ENCODE results near the gene GPN3.

The GPN3 gene

DNA sequence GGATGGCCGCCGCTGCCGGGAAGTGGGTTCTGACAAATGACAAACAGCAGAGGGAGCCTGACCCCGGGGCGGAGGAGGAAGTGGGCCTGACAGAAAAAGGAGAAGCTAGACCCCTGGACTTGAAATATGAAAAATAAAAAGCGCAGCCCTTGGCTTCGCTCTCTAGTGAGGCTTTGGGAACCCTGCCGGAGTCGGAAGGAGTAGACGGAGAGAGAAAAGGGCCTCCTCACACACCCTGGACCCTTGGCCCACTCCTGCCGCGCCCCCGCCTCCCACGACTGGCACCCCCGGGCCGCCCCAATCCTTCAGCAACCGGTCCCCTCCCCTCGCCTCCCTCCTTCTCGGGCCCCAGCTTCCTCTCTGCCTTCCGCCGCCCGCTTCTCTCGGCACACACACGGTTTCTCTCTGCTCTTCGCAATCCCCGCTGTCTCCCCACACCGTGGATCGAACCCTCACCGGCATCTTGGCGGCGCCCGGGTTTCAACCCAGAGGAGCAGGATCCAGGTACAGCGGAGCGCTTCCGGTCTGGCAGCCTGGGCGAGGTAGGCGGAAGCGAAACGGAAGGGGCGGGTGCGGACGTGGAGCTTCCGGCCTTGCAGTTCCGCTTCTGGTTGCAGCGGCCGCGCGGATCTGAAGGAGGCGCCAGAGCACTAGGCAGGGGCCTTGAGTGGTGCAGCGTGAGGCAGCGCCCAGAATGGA is 18.1 kb downstream of the GPN3 start, which contains the start of gene ARPC3 (continued):
- TF ChIP-seq, protein P1, sequence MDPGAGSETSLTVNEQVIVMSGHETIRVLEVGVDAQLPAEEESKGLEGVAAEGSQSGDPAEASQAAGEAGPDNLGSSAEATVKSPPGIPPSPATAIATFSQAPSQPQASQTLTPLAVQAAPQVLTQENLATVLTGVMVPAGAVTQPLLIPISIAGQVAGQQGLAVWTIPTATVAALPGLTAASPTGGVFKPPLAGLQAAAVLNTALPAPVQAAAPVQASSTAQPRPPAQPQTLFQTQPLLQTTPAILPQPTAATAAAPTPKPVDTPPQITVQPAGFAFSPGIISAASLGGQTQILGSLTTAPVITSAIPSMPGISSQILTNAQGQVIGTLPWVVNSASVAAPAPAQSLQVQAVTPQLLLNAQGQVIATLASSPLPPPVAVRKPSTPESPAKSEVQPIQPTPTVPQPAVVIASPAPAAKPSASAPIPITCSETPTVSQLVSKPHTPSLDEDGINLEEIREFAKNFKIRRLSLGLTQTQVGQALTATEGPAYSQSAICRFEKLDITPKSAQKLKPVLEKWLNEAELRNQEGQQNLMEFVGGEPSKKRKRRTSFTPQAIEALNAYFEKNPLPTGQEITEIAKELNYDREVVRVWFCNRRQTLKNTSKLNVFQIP (CRISPR knock-in tag; IDR thresholded peaks at IDR 0.05; ENCODE audit: borderline replicate concordance, low read depth): no peak
- TF ChIP-seq ZFP3 (CRISPR knock-in tag; IDR thresholded peaks at IDR 0.05) (no peak), PPARA (CRISPR knock-in tag; IDR thresholded peaks at IDR 0.05; ENCODE audit: borderline replicate concordance) (no peak)
- TF ChIP-seq, protein P2, sequence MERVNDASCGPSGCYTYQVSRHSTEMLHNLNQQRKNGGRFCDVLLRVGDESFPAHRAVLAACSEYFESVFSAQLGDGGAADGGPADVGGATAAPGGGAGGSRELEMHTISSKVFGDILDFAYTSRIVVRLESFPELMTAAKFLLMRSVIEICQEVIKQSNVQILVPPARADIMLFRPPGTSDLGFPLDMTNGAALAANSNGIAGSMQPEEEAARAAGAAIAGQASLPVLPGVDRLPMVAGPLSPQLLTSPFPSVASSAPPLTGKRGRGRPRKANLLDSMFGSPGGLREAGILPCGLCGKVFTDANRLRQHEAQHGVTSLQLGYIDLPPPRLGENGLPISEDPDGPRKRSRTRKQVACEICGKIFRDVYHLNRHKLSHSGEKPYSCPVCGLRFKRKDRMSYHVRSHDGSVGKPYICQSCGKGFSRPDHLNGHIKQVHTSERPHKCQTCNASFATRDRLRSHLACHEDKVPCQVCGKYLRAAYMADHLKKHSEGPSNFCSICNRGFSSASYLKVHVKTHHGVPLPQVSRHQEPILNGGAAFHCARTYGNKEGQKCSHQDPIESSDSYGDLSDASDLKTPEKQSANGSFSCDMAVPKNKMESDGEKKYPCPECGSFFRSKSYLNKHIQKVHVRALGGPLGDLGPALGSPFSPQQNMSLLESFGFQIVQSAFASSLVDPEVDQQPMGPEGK (CRISPR knock-in tag; IDR thresholded peaks at IDR 0.05; ENCODE audit: borderline replicate concordance): no peak

DNA sequence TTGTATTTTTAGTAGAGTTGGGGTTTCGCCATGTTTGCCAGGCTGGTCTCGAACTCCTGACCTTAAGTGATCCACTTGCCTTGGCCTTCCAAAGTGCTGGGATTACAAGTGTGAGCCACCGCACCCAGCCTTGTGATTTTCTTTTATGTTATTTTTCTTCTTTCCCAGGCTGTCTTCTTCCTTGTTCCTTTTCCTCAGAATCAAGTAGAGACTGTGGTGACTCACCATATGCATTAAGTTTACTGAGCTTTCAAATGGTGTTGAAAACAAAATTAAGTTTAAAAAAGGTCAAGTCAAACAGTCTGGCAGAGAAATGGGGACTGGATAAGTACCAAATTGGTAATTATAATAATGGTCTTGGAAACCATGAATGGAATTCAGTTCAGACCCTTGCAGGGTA is 23.6 kb downstream of the GPN3 start:
- no peak for ATAC-seq
- TF ChIP-seq, protein P3, sequence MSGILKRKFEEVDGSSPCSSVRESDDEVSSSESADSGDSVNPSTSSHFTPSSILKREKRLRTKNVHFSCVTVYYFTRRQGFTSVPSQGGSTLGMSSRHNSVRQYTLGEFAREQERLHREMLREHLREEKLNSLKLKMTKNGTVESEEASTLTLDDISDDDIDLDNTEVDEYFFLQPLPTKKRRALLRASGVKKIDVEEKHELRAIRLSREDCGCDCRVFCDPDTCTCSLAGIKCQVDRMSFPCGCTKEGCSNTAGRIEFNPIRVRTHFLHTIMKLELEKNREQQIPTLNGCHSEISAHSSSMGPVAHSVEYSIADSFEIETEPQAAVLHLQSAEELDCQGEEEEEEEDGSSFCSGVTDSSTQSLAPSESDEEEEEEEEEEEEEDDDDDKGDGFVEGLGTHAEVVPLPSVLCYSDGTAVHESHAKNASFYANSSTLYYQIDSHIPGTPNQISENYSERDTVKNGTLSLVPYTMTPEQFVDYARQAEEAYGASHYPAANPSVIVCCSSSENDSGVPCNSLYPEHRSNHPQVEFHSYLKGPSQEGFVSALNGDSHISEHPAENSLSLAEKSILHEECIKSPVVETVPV (CRISPR knock-in tag; IDR thresholded peaks at IDR 0.05): no peak
- peak; percentile 85 for TF ChIP-seq ISL1 (CRISPR knock-in tag; IDR thresholded peaks at IDR 0.05)

DNA sequence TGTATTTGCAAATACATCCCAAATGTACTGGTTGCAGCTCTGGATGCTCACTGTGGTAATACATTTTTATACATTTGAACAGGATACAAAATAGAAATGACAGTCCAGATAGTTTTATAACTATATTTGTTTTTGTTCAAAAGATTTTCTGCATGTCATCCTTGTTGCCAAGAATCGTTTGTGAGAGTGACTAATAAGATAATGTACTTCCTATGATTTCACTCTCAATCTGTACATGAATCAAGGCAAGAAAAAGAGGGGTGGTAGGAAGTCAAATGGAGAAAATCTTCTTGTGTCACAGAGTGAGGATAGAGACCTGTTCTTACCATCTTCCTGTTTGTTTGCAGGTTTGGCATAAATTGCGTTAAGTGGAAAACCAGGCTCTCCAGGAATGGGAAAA is 31.8 kb downstream of the GPN3 start:
- no peak for ATAC-seq
- no peak for TF ChIP-seq ZFP30 (CRISPR knock-in tag; IDR thresholded peaks at IDR 0.05)
- TF ChIP-seq BACH2 (CRISPR knock-in tag; IDR thresholded peaks at IDR 0.05; ENCODE audit: borderline replicate concordance): no peak
- no peak for TF ChIP-seq GLIS3 (CRISPR knock-in tag; IDR thresholded peaks at IDR 0.05)
- no peak for TF ChIP-seq ZNF70 (CRISPR knock-in tag; IDR thresholded peaks at IDR 0.05)
- no peak for TF ChIP-seq OSR1 (CRISPR knock-in tag; IDR thresholded peaks at IDR 0.05)
- no peak for TF ChIP-seq ARNTL (CRISPR knock-in tag; IDR thresholded peaks at IDR 0.05; ENCODE audit: borderline replicate concordance, low read depth)
- TF ChIP-seq TCF4 (CRISPR knock-in tag; IDR thresholded peaks at IDR 0.05; ENCODE audit: borderline replicate concordance): no peak
- TF ChIP-seq, protein P4, sequence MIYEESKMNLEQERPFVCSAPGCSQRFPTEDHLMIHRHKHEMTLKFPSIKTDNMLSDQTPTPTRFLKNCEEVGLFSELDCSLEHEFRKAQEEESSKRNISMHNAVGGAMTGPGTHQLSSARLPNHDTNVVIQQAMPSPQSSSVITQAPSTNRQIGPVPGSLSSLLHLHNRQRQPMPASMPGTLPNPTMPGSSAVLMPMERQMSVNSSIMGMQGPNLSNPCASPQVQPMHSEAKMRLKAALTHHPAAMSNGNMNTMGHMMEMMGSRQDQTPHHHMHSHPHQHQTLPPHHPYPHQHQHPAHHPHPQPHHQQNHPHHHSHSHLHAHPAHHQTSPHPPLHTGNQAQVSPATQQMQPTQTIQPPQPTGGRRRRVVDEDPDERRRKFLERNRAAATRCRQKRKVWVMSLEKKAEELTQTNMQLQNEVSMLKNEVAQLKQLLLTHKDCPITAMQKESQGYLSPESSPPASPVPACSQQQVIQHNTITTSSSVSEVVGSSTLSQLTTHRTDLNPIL (CRISPR knock-in tag; IDR thresholded peaks at IDR 0.05; ENCODE audit: low read depth): no peak
- no peak for TF ChIP-seq TOX (CRISPR knock-in tag; IDR thresholded peaks at IDR 0.05; ENCODE audit: borderline replicate concordance)
- no peak for TF ChIP-seq ZC3H10 (CRISPR knock-in tag; IDR thresholded peaks at IDR 0.05)
- TF ChIP-seq SNAI2 (CRISPR knock-in tag; IDR thresholded peaks at IDR 0.05): no peak
- TF ChIP-seq PPARA (CRISPR knock-in tag; IDR thresholded peaks at IDR 0.05; ENCODE audit: borderline replicate concordance): no peak
- no peak for TF ChIP-seq ZFP3 (CRISPR knock-in tag; IDR thresholded peaks at IDR 0.05)
- TF ChIP-seq, protein P5, sequence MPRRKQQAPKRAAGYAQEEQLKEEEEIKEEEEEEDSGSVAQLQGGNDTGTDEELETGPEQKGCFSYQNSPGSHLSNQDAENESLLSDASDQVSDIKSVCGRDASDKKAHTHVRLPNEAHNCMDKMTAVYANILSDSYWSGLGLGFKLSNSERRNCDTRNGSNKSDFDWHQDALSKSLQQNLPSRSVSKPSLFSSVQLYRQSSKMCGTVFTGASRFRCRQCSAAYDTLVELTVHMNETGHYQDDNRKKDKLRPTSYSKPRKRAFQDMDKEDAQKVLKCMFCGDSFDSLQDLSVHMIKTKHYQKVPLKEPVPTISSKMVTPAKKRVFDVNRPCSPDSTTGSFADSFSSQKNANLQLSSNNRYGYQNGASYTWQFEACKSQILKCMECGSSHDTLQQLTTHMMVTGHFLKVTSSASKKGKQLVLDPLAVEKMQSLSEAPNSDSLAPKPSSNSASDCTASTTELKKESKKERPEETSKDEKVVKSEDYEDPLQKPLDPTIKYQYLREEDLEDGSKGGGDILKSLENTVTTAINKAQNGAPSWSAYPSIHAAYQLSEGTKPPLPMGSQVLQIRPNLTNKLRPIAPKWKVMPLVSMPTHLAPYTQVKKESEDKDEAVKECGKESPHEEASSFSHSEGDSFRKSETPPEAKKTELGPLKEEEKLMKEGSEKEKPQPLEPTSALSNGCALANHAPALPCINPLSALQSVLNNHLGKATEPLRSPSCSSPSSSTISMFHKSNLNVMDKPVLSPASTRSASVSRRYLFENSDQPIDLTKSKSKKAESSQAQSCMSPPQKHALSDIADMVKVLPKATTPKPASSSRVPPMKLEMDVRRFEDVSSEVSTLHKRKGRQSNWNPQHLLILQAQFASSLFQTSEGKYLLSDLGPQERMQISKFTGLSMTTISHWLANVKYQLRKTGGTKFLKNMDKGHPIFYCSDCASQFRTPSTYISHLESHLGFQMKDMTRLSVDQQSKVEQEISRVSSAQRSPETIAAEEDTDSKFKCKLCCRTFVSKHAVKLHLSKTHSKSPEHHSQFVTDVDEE (CRISPR knock-in tag; IDR thresholded peaks at IDR 0.05): no peak
- TF ChIP-seq, protein P1 (CRISPR knock-in tag; IDR thresholded peaks at IDR 0.05; ENCODE audit: borderline replicate concordance, low read depth): no peak
- no peak for TF ChIP-seq CSDC2 (CRISPR knock-in tag; IDR thresholded peaks at IDR 0.05)
- TF ChIP-seq ISL1 (CRISPR knock-in tag; IDR thresholded peaks at IDR 0.05): no peak; the same call in 1 of the 2 replicates
- TF ChIP-seq RARB (CRISPR knock-in tag; IDR thresholded peaks at IDR 0.05): no peak
